TTC549 (cell line): Measurements from ENCODE around the gene KRT13.

ENCODE experiments used
- FAIRE-seq: peaks from 2 replicates; lab custom pipeline; 2012; peaks lifted over from hg19 to GRCh38; lab: Jason Lieb, UNC

KRT13 gene

GRCh38 chr17:41537614-41537954, 32.2 kb upstream of the KRT13 start:
- FAIRE-seq, result no peak

GRCh38 chr17:41536741-41537613, 31.6 kb upstream of the KRT13 start:
- FAIRE-seq, result no peak

GRCh38 chr17:41535764-41536481, 30.5 kb upstream of the KRT13 start:
- FAIRE-seq, result no peak

- no peak for FAIRE-seq
Measured at GRCh38 chr17:41534899-41535546, 29.6 kb upstream of the KRT13 start.

GRCh38 chr17:41533613-41534012, 28.2 kb upstream of the KRT13 start:
- no peak for FAIRE-seq

- FAIRE-seq, result no peak
Measured at GRCh38 chr17:41532947-41533570, 27.6 kb upstream of the KRT13 start.

- no peak for FAIRE-seq
Measured at GRCh38 chr17:41531993-41532392, 26.6 kb upstream of the KRT13 start.

- no peak for FAIRE-seq
Measured at GRCh38 chr17:41530062-41531048, 24.9 kb upstream of the KRT13 start.

- no peak for FAIRE-seq
Measured at GRCh38 chr17:41529491-41529915, 24.1 kb upstream of the KRT13 start.

GRCh38 chr17:41528959-41529353, 23.5 kb upstream of the KRT13 start:
- no peak for FAIRE-seq

GRCh38 chr17:41527063-41528023, 21.9 kb upstream of the KRT13 start:
- FAIRE-seq, result no peak

- FAIRE-seq, result no peak
Measured at GRCh38 chr17:41524261-41524660, 18.8 kb upstream of the KRT13 start.

GRCh38 chr17:41523787-41524186, 18.4 kb upstream of the KRT13 start:
- FAIRE-seq, result no peak

- no peak for FAIRE-seq
Measured at GRCh38 chr17:41523225-41523593, 17.8 kb upstream of the KRT13 start.

- FAIRE-seq, result no peak
Measured at GRCh38 chr17:41522301-41523224, 17.2 kb upstream of the KRT13 start.

- no peak for FAIRE-seq
Measured at GRCh38 chr17:41521574-41522261, 16.3 kb upstream of the KRT13 start.

GRCh38 chr17:41520821-41521521, 15.6 kb upstream of the KRT13 start:
- no peak for FAIRE-seq
